Neural cell (in vitro differentiated cells): ENCODE measurements around the gene CTDP1.

Experiments
- EP300 ChIP-seq: fragments of 450-650 bp; conservative IDR thresholded peaks from 2 replicates; pipeline ENCODE4 v1.6.1; 2014; ENCODE audit warnings: antibody characterized with exemption, mild to moderate bottlenecking, moderate library complexity; ENCODE audit not compliant: poor library complexity, severe bottlenecking
- EZH2 ChIP-seq: fragments of 200-600, 300-800 bp; shearing (Covaris generic), sonication (generic); IDR thresholded peaks from 2 replicates; pipeline ENCODE4 v1.6.1; 2014; ENCODE audit warnings: antibody characterized with exemption, low read length, borderline replicate concordance, mild to moderate bottlenecking; ENCODE audit not compliant: insufficient read depth, poor library complexity, severe bottlenecking
- RAD21 ChIP-seq: fragments of 450-650 bp; conservative IDR thresholded peaks from 2 replicates; pipeline ENCODE4 v1.6.1; 2014; ENCODE audit warnings: antibody characterized with exemption, mild to moderate bottlenecking, moderate library complexity
- REST ChIP-seq: IDR thresholded peaks from 2 replicates; pipeline ENCODE4 v1.6.1; 2012; ENCODE audit warnings: borderline replicate concordance
- SMC3 ChIP-seq: fragments of 450-650 bp; conservative IDR thresholded peaks from 2 replicates; pipeline ENCODE4 v1.6.1; 2014; ENCODE audit warnings: antibody characterized with exemption, mild to moderate bottlenecking, moderate library complexity; ENCODE audit not compliant: poor library complexity
- TAF1 ChIP-seq: IDR thresholded peaks from 2 replicates; pipeline ENCODE4 v1.6.1; 2012; ENCODE audit warnings: low read depth
- TF ChIP-seq, protein P1 (sequence below): fragments of 450-650 bp; IDR thresholded peaks from 2 replicates; pipeline ENCODE4 v1.5.1; 2014; ENCODE audit warnings: antibody characterized with exemption, mild to moderate bottlenecking, moderate library complexity; ENCODE audit not compliant: poor library complexity, severe bottlenecking

GRCh38 chr18:79750980-79751571 lies 71.5 kb downstream of the CTDP1 start:
- TF ChIP-seq REST, result no peak
- no peak for TF ChIP-seq EZH2
- no peak for TF ChIP-seq RAD21
- TF ChIP-seq, protein P1, sequence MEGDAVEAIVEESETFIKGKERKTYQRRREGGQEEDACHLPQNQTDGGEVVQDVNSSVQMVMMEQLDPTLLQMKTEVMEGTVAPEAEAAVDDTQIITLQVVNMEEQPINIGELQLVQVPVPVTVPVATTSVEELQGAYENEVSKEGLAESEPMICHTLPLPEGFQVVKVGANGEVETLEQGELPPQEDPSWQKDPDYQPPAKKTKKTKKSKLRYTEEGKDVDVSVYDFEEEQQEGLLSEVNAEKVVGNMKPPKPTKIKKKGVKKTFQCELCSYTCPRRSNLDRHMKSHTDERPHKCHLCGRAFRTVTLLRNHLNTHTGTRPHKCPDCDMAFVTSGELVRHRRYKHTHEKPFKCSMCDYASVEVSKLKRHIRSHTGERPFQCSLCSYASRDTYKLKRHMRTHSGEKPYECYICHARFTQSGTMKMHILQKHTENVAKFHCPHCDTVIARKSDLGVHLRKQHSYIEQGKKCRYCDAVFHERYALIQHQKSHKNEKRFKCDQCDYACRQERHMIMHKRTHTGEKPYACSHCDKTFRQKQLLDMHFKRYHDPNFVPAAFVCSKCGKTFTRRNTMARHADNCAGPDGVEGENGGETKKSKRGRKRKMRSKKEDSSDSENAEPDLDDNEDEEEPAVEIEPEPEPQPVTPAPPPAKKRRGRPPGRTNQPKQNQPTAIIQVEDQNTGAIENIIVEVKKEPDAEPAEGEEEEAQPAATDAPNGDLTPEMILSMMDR, result no peak
- no peak for TF ChIP-seq EP300
- no peak for TF ChIP-seq SMC3
- no peak for TF ChIP-seq TAF1
